H9 (cell line): ENCODE results near the gene SPTBN1. TPM values are rescaled to one million over a fixed set of nuclear protein-coding genes. Genes with fewer than 3 reads are reported as not detected.

Source experiments
- DNase-seq: peaks from one replicate; pipeline ENCODE4 v3.0.0-alpha.2; 2017
- H2AFZ ChIP-seq: one replicate; pipeline ENCODE4 v1.6.1; 2013; ENCODE audit warnings: mild to moderate bottlenecking, low read length, control low read depth, moderate library complexity
- H2AK5ac ChIP-seq: 2 replicates; pipeline ENCODE4 v1.6.1; 2013; ENCODE audit warnings: low read length, control low read depth, mixed read lengths; ENCODE audit not compliant: insufficient read length
- H2BK120ac ChIP-seq: one replicate; pipeline ENCODE4 v1.6.1; 2013; ENCODE audit warnings: low read depth, mild to moderate bottlenecking, low read length, control low read depth, inconsistent platforms; ENCODE audit not compliant: poor library complexity, severe bottlenecking
- H2BK12ac ChIP-seq: 2 replicates; pipeline ENCODE4 v1.6.1; 2013; ENCODE audit warnings: low read length, control low read depth, mixed read lengths, low read depth; ENCODE audit not compliant: insufficient read length
- H2BK15ac ChIP-seq: 2 replicates; pipeline ENCODE4 v1.6.1; 2013; ENCODE audit warnings: low read depth, low read length, control low read depth
- H2BK20ac ChIP-seq: one replicate; pipeline ENCODE4 v1.6.1; 2013; ENCODE audit warnings: low read depth, mild to moderate bottlenecking, low read length, control low read depth, inconsistent platforms; ENCODE audit not compliant: poor library complexity, severe bottlenecking
- H2BK5ac ChIP-seq: 2 replicates; pipeline ENCODE4 v1.6.1; 2013; ENCODE audit warnings: low read length, control low read depth, mixed read lengths; ENCODE audit not compliant: insufficient read length
- H3K14ac ChIP-seq: 2 replicates; pipeline ENCODE4 v1.6.1; 2013; ENCODE audit warnings: low read length, control low read depth; ENCODE audit not compliant: insufficient read depth
- H3K18ac ChIP-seq: 2 replicates; pipeline ENCODE4 v1.6.1; 2013; ENCODE audit warnings: low read depth, mild to moderate bottlenecking, mixed read lengths, low read length, control low read depth; ENCODE audit not compliant: insufficient read length
- H3K23ac ChIP-seq: 2 replicates; pipeline ENCODE4 v1.6.1; 2013; ENCODE audit warnings: low read length, control low read depth, mixed read lengths, low read depth; ENCODE audit not compliant: insufficient read length
- H3K23me2 ChIP-seq: 2 replicates; pipeline ENCODE4 v1.6.1; 2013; ENCODE audit warnings: low read depth, mild to moderate bottlenecking, mixed read lengths, low read length, control low read depth; ENCODE audit not compliant: insufficient read length, poor library complexity, severe bottlenecking
- H3K27ac ChIP-seq: 2 replicates; pipeline ENCODE4 v1.5.1; 2013; ENCODE audit warnings: low read length, control low read depth, mixed read lengths, low read depth; ENCODE audit not compliant: insufficient read length
- H3K27me3 ChIP-seq: 2 replicates; pipeline ENCODE4 v1.6.1; 2013; ENCODE audit warnings: low read length, control low read depth, inconsistent platforms; ENCODE audit not compliant: insufficient read depth
- H3K4ac ChIP-seq: 2 replicates; pipeline ENCODE4 v1.6.1; 2013; ENCODE audit warnings: low read depth, mild to moderate bottlenecking, control low read depth, inconsistent platforms, low read length, moderate library complexity
- H3K4me1 ChIP-seq: 2 replicates; pipeline ENCODE4 v1.6.1; 2013; ENCODE audit warnings: low read length, control low read depth, inconsistent platforms; ENCODE audit not compliant: insufficient read depth
- H3K4me2 ChIP-seq: 2 replicates; pipeline ENCODE4 v1.6.1; 2013; ENCODE audit warnings: low read length, control low read depth, mixed read lengths; ENCODE audit not compliant: insufficient read length, insufficient read depth
- H3K56ac ChIP-seq: 2 replicates; pipeline ENCODE4 v1.6.1; 2013; ENCODE audit warnings: low read depth, mild to moderate bottlenecking, mixed read lengths, low read length, control low read depth; ENCODE audit not compliant: insufficient read length
- H3K79me1 ChIP-seq: 2 replicates; pipeline ENCODE4 v1.6.1; 2013; ENCODE audit warnings: low read depth, mild to moderate bottlenecking, moderate library complexity, low read length, control low read depth, inconsistent platforms; ENCODE audit not compliant: insufficient read depth, poor library complexity, severe bottlenecking
- H3K79me2 ChIP-seq: 2 replicates; pipeline ENCODE4 v1.6.1; 2013; ENCODE audit warnings: low read length, control low read depth, inconsistent platforms; ENCODE audit not compliant: insufficient read depth
- H3K9ac ChIP-seq: 2 replicates; pipeline ENCODE4 v1.6.1; 2013; ENCODE audit warnings: low read length, control low read depth, mixed read lengths; ENCODE audit not compliant: insufficient read length; ENCODE audit errors: extremely low read depth
- H3K9me3 ChIP-seq: one replicate; pipeline ENCODE4 v1.6.1; 2013; ENCODE audit warnings: low read depth, low read length, inconsistent platforms; ENCODE audit not compliant: control insufficient read depth
- H3T11ph ChIP-seq: one replicate; pipeline ENCODE4 v1.6.1; 2013; ENCODE audit warnings: mild to moderate bottlenecking, low read length, control low read depth, inconsistent platforms
- H4K20me1 ChIP-seq: one replicate; pipeline ENCODE4 v1.6.1; 2013; ENCODE audit not compliant: control insufficient read depth, insufficient read length, insufficient read depth
- H4K5ac ChIP-seq: 2 replicates; pipeline ENCODE4 v1.6.1; 2013; ENCODE audit warnings: low read depth, mild to moderate bottlenecking, mixed read lengths, low read length, control low read depth; ENCODE audit not compliant: insufficient read length
- H4K8ac ChIP-seq: replicated peaks from 2 replicates; pipeline ENCODE4 v1.6.1; 2013; ENCODE audit warnings: low read length, control low read depth, mixed read lengths, low read depth; ENCODE audit not compliant: insufficient read length
- H4K91ac ChIP-seq: 2 replicates; pipeline ENCODE4 v1.6.1; 2013; ENCODE audit warnings: low read depth, mild to moderate bottlenecking, moderate library complexity, mixed read lengths, low read length, control low read depth; ENCODE audit not compliant: insufficient read length
- H3K27ac Mint-ChIP-seq, 3 experiments: 2 replicates in 2 of 3; 3 replicates in 1 of 3; pipeline ENCODE4 v1.8.0; 2020 to 2021; ENCODE audit warnings: mixed read lengths in 3 of 3, mild to moderate bottlenecking in 1 of 3, moderate library complexity in 1 of 3
- H3K27me3 Mint-ChIP-seq: 2 replicates; pipeline ENCODE4 v1.8.0; 2021; ENCODE audit warnings: low read depth, mild to moderate bottlenecking, moderate library complexity, mixed read lengths
- H3K36me3 Mint-ChIP-seq, 3 experiments: 2 replicates in 2 of 3; 3 replicates in 1 of 3; pipeline ENCODE4 v1.8.0; 2020 to 2021; ENCODE audit warnings: low read depth in 3 of 3, mixed read lengths in 3 of 3; ENCODE audit not compliant: insufficient read depth in 1 of 3
- H3K4me1 Mint-ChIP-seq, 2 experiments: 2 replicates each; pipeline ENCODE4 v1.8.0; 2020; ENCODE audit warnings: mixed read lengths in 2 of 2
- H3K4me3 Mint-ChIP-seq, 2 experiments: 2 replicates in 1 of 2; 3 replicates in 1 of 2; pipeline ENCODE4 v1.8.0; 2020 to 2021; ENCODE audit warnings: mild to moderate bottlenecking in 2 of 2, mixed read lengths in 2 of 2, moderate library complexity in 1 of 2
- H3K9me3 Mint-ChIP-seq, 2 experiments: 2 replicates in 1 of 2; 3 replicates in 1 of 2; pipeline ENCODE4 v1.8.0; 2020; ENCODE audit warnings: mild to moderate bottlenecking in 2 of 2, mixed read lengths in 2 of 2, moderate library complexity in 1 of 2
- total RNA-seq: library from RNA; stranded (reverse); gene quantifications from 2 replicates; pipeline ENCODE4 v1.2.1, GENCODE V29; 2021
- TF ChIP-seq, protein P1 (sequence below): fragments of 200-600 bp; sonication (generic); conservative IDR thresholded peaks from 3 replicates; pipeline ENCODE4 v1.8.0; 2021; ENCODE audit warnings: antibody characterized with exemption, mild to moderate bottlenecking

The SPTBN1 gene
- total RNA-seq, 1 experiment from 2014 or later = 164 TPM

DNA sequence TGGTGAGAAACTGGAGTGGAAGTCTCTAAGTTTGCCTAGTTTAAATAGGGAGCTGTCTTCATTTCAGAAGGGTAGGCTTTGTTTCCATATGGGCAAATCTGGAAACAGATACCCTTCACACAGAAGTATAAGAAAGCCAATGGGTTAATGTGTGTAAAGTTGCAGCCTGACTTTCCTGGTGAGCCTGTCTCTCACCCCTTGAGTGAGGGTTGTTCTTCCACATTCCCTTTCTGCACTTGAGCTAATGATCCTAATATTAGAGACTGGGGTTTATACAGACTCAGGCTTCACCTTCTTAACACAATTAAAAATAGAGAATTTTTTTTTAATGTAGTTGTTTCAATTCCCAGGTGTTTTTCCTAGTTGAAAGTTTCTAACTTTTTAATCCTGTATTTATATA lies 158.7 kb downstream of the SPTBN1 start:
- peaks cover 8% of the 10 kb centered on the region; the same call in 1 of the 2 replicates for H3K4me1 ChIP-seq
- no peak overlapping the region for H2AK5ac ChIP-seq
- TF ChIP-seq, protein P1, sequence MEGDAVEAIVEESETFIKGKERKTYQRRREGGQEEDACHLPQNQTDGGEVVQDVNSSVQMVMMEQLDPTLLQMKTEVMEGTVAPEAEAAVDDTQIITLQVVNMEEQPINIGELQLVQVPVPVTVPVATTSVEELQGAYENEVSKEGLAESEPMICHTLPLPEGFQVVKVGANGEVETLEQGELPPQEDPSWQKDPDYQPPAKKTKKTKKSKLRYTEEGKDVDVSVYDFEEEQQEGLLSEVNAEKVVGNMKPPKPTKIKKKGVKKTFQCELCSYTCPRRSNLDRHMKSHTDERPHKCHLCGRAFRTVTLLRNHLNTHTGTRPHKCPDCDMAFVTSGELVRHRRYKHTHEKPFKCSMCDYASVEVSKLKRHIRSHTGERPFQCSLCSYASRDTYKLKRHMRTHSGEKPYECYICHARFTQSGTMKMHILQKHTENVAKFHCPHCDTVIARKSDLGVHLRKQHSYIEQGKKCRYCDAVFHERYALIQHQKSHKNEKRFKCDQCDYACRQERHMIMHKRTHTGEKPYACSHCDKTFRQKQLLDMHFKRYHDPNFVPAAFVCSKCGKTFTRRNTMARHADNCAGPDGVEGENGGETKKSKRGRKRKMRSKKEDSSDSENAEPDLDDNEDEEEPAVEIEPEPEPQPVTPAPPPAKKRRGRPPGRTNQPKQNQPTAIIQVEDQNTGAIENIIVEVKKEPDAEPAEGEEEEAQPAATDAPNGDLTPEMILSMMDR = no peak
- peaks cover 2% of the 10 kb centered on the region; the same call in 1 of the 2 replicates for H3K79me2 ChIP-seq
- no peak overlapping the region for H3T11ph ChIP-seq
- no peak overlapping the region for H4K91ac ChIP-seq
- H3K27me3 Mint-ChIP-seq = no peaks in the 10 kb centered on the region
- peak overlapping the region in 1 of 3 experiments; percentile 37; a peak in 1 of 7 replicates for H3K27ac Mint-ChIP-seq
- no peak overlapping the region for H2BK12ac ChIP-seq
- H3K79me1 ChIP-seq = peaks cover 3% of the 10 kb centered on the region
- H3K27ac ChIP-seq = no peak overlapping the region
- no peak overlapping the region for H3K56ac ChIP-seq
- DNase-seq = no peak
- no peak overlapping the region for H3K18ac ChIP-seq
- no peak overlapping the region for H4K5ac ChIP-seq
- H2BK120ac ChIP-seq = no peak overlapping the region
- H2BK15ac ChIP-seq = no peak overlapping the region
- H2BK5ac ChIP-seq = no peak overlapping the region
- H3K4ac ChIP-seq = no peak overlapping the region
- no peak overlapping the region for H2AFZ ChIP-seq
- no peaks in the 10 kb centered on the region for H3K27me3 ChIP-seq
- peaks cover 37 to 38% of the 10 kb centered on the region in 2 experiments for H3K4me1 Mint-ChIP-seq
- no peak overlapping the region for H3K14ac ChIP-seq
- H3K4me2 ChIP-seq = no peak overlapping the region
- no peaks in the 10 kb centered on the region for H3K23me2 ChIP-seq
- no peaks in the 10 kb centered on the region for H3K9me3 Mint-ChIP-seq
- no peak overlapping the region for H3K23ac ChIP-seq
- H4K20me1 ChIP-seq = no peaks in the 10 kb centered on the region
- no peak overlapping the region for H3K4me3 Mint-ChIP-seq
- H3K36me3 Mint-ChIP-seq = peaks cover 28 to 58% (median 42%) of the 10 kb centered on the region in 3 experiments; a peak in 6 of 7 replicates
- H3K9me3 ChIP-seq = no peaks in the 10 kb centered on the region
- no peak overlapping the region for H4K8ac ChIP-seq
- no peak overlapping the region for H2BK20ac ChIP-seq
- H3K9ac ChIP-seq = no peak overlapping the region
